ENCODE measurements around the gene MLN.

DNA sequence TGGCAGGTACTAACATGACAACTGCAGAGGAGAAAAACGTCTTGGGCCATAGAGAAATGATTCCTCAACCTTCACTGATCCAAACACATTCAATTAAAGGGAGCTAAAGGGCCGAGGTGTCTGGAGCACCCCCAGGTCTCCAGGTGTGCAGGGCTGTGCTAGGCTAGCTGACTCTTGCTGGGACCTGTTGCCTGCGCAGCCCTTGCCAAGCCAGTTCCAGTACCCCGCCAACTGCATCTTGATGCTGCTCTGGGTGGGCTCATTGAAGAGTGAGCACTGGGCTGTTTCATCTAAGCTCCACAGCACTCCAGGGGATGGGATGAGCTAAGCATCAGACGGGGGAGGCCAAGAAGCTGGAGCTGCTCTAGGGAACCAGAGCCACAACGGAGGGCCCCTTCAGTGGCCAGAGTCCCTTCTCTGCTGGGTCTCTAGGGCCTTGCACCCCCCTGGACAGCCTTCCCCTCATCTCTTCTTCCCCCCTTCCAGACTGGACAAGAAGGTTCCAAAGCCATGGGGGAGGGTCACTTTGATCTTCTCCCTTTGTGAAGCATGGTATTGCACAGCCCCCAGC lies 30.8 kb downstream of the MLN start:
- TF ChIP-seq, protein P1, sequence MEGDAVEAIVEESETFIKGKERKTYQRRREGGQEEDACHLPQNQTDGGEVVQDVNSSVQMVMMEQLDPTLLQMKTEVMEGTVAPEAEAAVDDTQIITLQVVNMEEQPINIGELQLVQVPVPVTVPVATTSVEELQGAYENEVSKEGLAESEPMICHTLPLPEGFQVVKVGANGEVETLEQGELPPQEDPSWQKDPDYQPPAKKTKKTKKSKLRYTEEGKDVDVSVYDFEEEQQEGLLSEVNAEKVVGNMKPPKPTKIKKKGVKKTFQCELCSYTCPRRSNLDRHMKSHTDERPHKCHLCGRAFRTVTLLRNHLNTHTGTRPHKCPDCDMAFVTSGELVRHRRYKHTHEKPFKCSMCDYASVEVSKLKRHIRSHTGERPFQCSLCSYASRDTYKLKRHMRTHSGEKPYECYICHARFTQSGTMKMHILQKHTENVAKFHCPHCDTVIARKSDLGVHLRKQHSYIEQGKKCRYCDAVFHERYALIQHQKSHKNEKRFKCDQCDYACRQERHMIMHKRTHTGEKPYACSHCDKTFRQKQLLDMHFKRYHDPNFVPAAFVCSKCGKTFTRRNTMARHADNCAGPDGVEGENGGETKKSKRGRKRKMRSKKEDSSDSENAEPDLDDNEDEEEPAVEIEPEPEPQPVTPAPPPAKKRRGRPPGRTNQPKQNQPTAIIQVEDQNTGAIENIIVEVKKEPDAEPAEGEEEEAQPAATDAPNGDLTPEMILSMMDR (conservative IDR thresholded peaks at IDR 0.05) = no peak
- TF ChIP-seq ZFX (IDR thresholded peaks at IDR 0.05) = no peak
